NCI-H526 treated with DMSO at 0.1 percent for 48 hours (cell line): Measurements from ENCODE around the gene DPAGT1.
"Not testable (repeated sequence)": the region's sequence is repeated elsewhere in the genome, so short reads cannot be mapped to it uniquely, and the experiment has no call there.

Source experiments
- DNase-seq: peaks from one replicate; lab custom pipeline; 2025; lab: John Stamatoyannopoulos, UW

DPAGT1 gene

GRCh38 chr11:119115484-119116234 lies 14.0 kb upstream of the DPAGT1 start:
- DNase-seq = no peak

- DNase-seq = no peak
Observed at GRCh38 chr11:119114351-119114750, 12.7 kb upstream of the DPAGT1 start.

GRCh38 chr11:119113716-119114115 lies 12.1 kb upstream of the DPAGT1 start:
- DNase-seq = no peak

GRCh38 chr11:119112314-119113020 lies 10.8 kb upstream of the DPAGT1 start:
- DNase-seq = no peak

GRCh38 chr11:119111361-119111925 lies 9.8 kb upstream of the DPAGT1 start:
- DNase-seq = no peak

GRCh38 chr11:119110439-119110838 lies 8.8 kb upstream of the DPAGT1 start:
- DNase-seq = no peak

GRCh38 chr11:119109843-119110242 lies 8.2 kb upstream of the DPAGT1 start:
- no peak for DNase-seq

GRCh38 chr11:119108857-119109221 lies 7.2 kb upstream of the DPAGT1 start:
- DNase-seq = no peak

GRCh38 chr11:119108146-119108856 lies 6.6 kb upstream of the DPAGT1 start:
- peak; percentile 95 for DNase-seq

- DNase-seq = no peak
Observed at GRCh38 chr11:119107538-119108145, 6.0 kb upstream of the DPAGT1 start.

- peak; percentile 90 for DNase-seq
Observed at GRCh38 chr11:119106564-119107537, 5.2 kb upstream of the DPAGT1 start, which contains the start of gene C2CD2L. Gene C2CD2L, plus strand, starts transcription at chr11:119107344. Its CDS starts 398 bp downstream, at chr11:119107742.

- DNase-seq = no peak
Observed at GRCh38 chr11:119103793-119104192, 2.1 kb upstream of the DPAGT1 start.

- not testable (repeated sequence) for DNase-seq
Observed at GRCh38 chr11:119103161-119103664, 1.6 kb upstream of the DPAGT1 start.

GRCh38 chr11:119100994-119101758 lies 477 bp downstream of the DPAGT1 start:
- DNase-seq = peak; percentile 57

GRCh38 chr11:119100246-119100970 lies 1.2 kb downstream of the DPAGT1 start:
- peak; percentile 87 for DNase-seq

- DNase-seq = no peak
Observed at GRCh38 chr11:119099711-119100110, 1.9 kb downstream of the DPAGT1 start.

GRCh38 chr11:119095066-119095880 lies 6.4 kb downstream of the DPAGT1 start:
- DNase-seq = peak; percentile 100

GRCh38 chr11:119094816-119095065 lies 6.9 kb downstream of the DPAGT1 start:
- DNase-seq = no peak
